Central memory CD4-positive, alpha-beta T cell (primary cell): ENCODE data around the gene MIA.
"Not testable (repeated sequence)": the region's sequence is repeated elsewhere in the genome, so short reads cannot be mapped to it uniquely, and the experiment has no call there.

Source experiments
- DNase-seq: peaks from one replicate; pipeline ENCODE4 v3.0.0; 2022

Gene MIA

GRCh38 chr19:40781140-40781539 is 5.8 kb downstream of the MIA start:
- DNase-seq, result no peak

GRCh38 chr19:40783711-40784110 is 8.4 kb downstream of the MIA start:
- DNase-seq, result no peak

- not testable (repeated sequence) for DNase-seq
These were observed 8.8 kb downstream of the MIA start for GRCh38 chr19:40784146-40784545.

GRCh38 chr19:40785526-40785925 is 10.2 kb downstream of the MIA start:
- DNase-seq, result no peak

GRCh38 chr19:40786060-40787037 is 11.0 kb downstream of the MIA start:
- no peak for DNase-seq

GRCh38 chr19:40791349-40791748 is 16.0 kb downstream of the MIA start:
- DNase-seq, result no peak

- DNase-seq, result no peak
These were observed 16.7 kb downstream of the MIA start for GRCh38 chr19:40791996-40792395.

- no peak for DNase-seq
These were observed 22.0 kb downstream of the MIA start for GRCh38 chr19:40797166-40797962.

GRCh38 chr19:40797963-40798682 is 22.8 kb downstream of the MIA start:
- DNase-seq, result peak; percentile 65

GRCh38 chr19:40798683-40799557 is 23.6 kb downstream of the MIA start, which contains the start of gene EGLN2:
Gene EGLN2, plus strand, starts transcription at chr19:40799191. Its CDS starts 1,382 bp downstream, at chr19:40800573.
- DNase-seq, result peak; percentile 100

GRCh38 chr19:40799558-40800338 is 24.4 kb downstream of the MIA start:
- no peak for DNase-seq

GRCh38 chr19:40800339-40800996 is 25.1 kb downstream of the MIA start:
- no peak for DNase-seq

GRCh38 chr19:40800997-40801377 is 25.7 kb downstream of the MIA start:
- DNase-seq, result no peak

GRCh38 chr19:40801426-40802299 is 26.3 kb downstream of the MIA start:
- DNase-seq, result no peak

- no peak for DNase-seq
These were observed 27.2 kb downstream of the MIA start for GRCh38 chr19:40802300-40803169.

- DNase-seq, result no peak
These were observed 28.0 kb downstream of the MIA start for GRCh38 chr19:40803170-40803856.

- DNase-seq, result peak; percentile 83
These were observed 28.8 kb downstream of the MIA start for GRCh38 chr19:40803857-40804782.
